HepG2 (cell line): ENCODE data around the gene ARID1A. TPM values are rescaled to one million over a fixed set of nuclear protein-coding genes. Genes with fewer than 3 reads are reported as not detected.
A peak's percentile ranks its signal among the peaks of the same experiment; 100 is the strongest.
"Not testable (repeated sequence)": the region's sequence is repeated elsewhere in the genome, so short reads cannot be mapped to it uniquely, and the experiment has no call there.

ENCODE experiments used
- ATAC-seq: fragments of 200-7000 bp; cut with Tn5 transposase; 3 replicates; pipeline ENCODE4 v1.9.1; 2020; ENCODE audit warnings: mild to moderate bottlenecking, moderate library complexity
- BruUV-seq: library from RNA; stranded (reverse); fragments of 400-500 nt; replicated peaks from 2 replicates; lab custom pipeline; 2021; lab: Mats Ljungman, UMichigan
- CTCF ChIA-PET: fragments of 300-600 bp; formaldehyde crosslinking; extraction: SDS; loops from one replicate; lab custom pipeline; 2021; ENCODE audit warnings: low total read pairs, inconsistent platforms, low intra/inter-chr PET ratio; lab: Yijun Ruan, JAX
- POLR2A ChIA-PET: fragments of 350-600 bp; sonication (Branson Sonifier 250); formaldehyde crosslinking; loops from one replicate; lab custom pipeline; 2020; ENCODE audit warnings: antibody characterized with exemption, inconsistent platforms; lab: Yijun Ruan, JAX
- DNase-seq: peaks from one replicate; pipeline ENCODE4 v3.0.0-alpha.2; 2015; ENCODE audit warnings: low spot score
- FAIRE-seq: peaks from 3 replicates; lab custom pipeline; 2011; peaks lifted over from hg19 to GRCh38; lab: Jason Lieb, UNC
- H2AFZ ChIP-seq: one replicate; pipeline ENCODE4 v1.6.1; 2011; ENCODE audit warnings: low read length, inconsistent platforms
- H3K27ac ChIP-seq: fragments of 300-600 bp; 3 replicates; pipeline ENCODE4 v1.8.0; 2011; ENCODE audit warnings: mixed run types, mild to moderate bottlenecking, mixed read lengths, low read length, inconsistent platforms; ENCODE audit not compliant: insufficient read depth; ENCODE audit errors: extremely low read length
- H3K27me3 ChIP-seq, 2 experiments: fragments of 200-600 bp in 1 of 2; 2 replicates in 1 of 2; 3 replicates in 1 of 2; pipeline versions ENCODE4 v1.6.0 to v1.8.0; 2011; ENCODE audit warnings: low read length in 2 of 2, mild to moderate bottlenecking in 2 of 2, moderate library complexity in 2 of 2, inconsistent platforms in 1 of 2; ENCODE audit not compliant: insufficient read depth in 2 of 2, control insufficient read depth in 1 of 2
- H3K36me3 ChIP-seq, 2 experiments: fragments of 200-600 bp in 1 of 2; replicated peaks in 1 of 2; 2 replicates in 1 of 2; 3 replicates in 1 of 2; pipeline versions ENCODE4 v1.5.1 to v1.8.0; 2011; ENCODE audit warnings: low read length in 2 of 2, inconsistent platforms in 1 of 2; ENCODE audit not compliant: insufficient read depth in 2 of 2, control insufficient read depth in 1 of 2
- H3K4me1 ChIP-seq: 2 replicates; pipeline ENCODE4 v1.5.1; 2012; ENCODE audit warnings: low read length, inconsistent platforms; ENCODE audit not compliant: insufficient read depth
- H3K4me2 ChIP-seq: 2 replicates; pipeline ENCODE4 v1.6.0; 2011; ENCODE audit warnings: low read depth, low read length, inconsistent platforms
- H3K4me3 ChIP-seq, 3 experiments: fragments of 200-600 bp in 1 of 3; sonication (generic), shearing (Covaris generic) in 1 of 3; replicated peaks in 1 of 3; 2 replicates each; pipeline ENCODE4 v1.5.1; 2011 to 2016; ENCODE audit warnings: low read length in 3 of 3, inconsistent platforms in 2 of 3, low read depth in 2 of 3, mild to moderate bottlenecking in 2 of 3, control low read depth in 1 of 3, mixed read lengths in 1 of 3; ENCODE audit not compliant: insufficient read depth in 1 of 3
- H3K79me2 ChIP-seq: one replicate; pipeline ENCODE4 v1.6.1; 2011; ENCODE audit warnings: low read length, inconsistent platforms; ENCODE audit not compliant: insufficient read depth
- H3K9ac ChIP-seq: 2 replicates; pipeline ENCODE4 v1.6.0; 2011; ENCODE audit warnings: mild to moderate bottlenecking, low read depth, low read length, inconsistent platforms; ENCODE audit not compliant: insufficient read depth
- H3K9me3 ChIP-seq: 2 replicates; pipeline ENCODE4 v1.5.1; 2012; ENCODE audit warnings: mild to moderate bottlenecking, low read length
- H4K20me1 ChIP-seq: 2 replicates; pipeline ENCODE4 v1.6.0; 2011; ENCODE audit warnings: inconsistent platforms, mild to moderate bottlenecking, low read length, moderate library complexity; ENCODE audit not compliant: insufficient read depth
- FOSL2 ChIP-seq: sonication (generic); formaldehyde crosslinking; IDR thresholded peaks from 2 replicates; pipeline ENCODE4 v1.4.0; 2020; ENCODE audit warnings: missing genetic modification reagents
- GATAD1 ChIP-seq: IDR thresholded peaks from 2 replicates; pipeline ENCODE4 v1.6.1; 2016; ENCODE audit warnings: missing genetic modification reagents, missing compliant biosample characterization
- ZFP36L2 ChIP-seq: sonication (generic); formaldehyde crosslinking; IDR thresholded peaks from 2 replicates; pipeline ENCODE4 v1.4.0; 2020; ENCODE audit warnings: missing genetic modification reagents
- ZNF629 ChIP-seq: sonication (generic); formaldehyde crosslinking; conservative IDR thresholded peaks from 2 replicates; pipeline ENCODE4 v1.5.0; 2020; ENCODE audit warnings: missing genetic modification reagents
- WGBS: methylation state at CpG from one replicate; pipeline ENCODE4 v1.1.6; 2017; ENCODE audit warnings: low lambda C conversion rate; 5-methylcytosine and 5-hydroxymethylcytosine counted together
- in situ Hi-C: cut with HindIII; loops from 2 replicates; pipeline ENCODE4 v1.10.0; 2017; ENCODE audit warnings: low pct_unique_long_range_greater_than_20kb; ENCODE audit not compliant: extremely low pct_ligation_motif_present
- intact Hi-C: fragments of 100-400 bp; cut with micrococcal nuclease; formaldehyde crosslinking; loops from one replicate; pipeline ENCODE4 v1.10.0; 2022; ENCODE audit not compliant: unreplicated experiment
- polyA plus RNA-seq, 8 experiments: library from polyadenylated mRNA; depleted of rRNA in 3 of 8; stranded (reverse) in 7 of 8; unstranded in 1 of 8; fragments of >200 nt; fragmentation: Illumina TruSeq in 4 of 8; extraction: Trizol in 4 of 8; gene quantifications; 2 replicates each; pipeline versions ENCODE4 v1.2.1 to v1.2.3, GENCODE V29; 2011 to 2016; ENCODE audit warnings: low read depth in 4 of 8, missing spikeins in 1 of 8, mixed read lengths in 1 of 8; ENCODE audit not compliant: insufficient read depth in 1 of 8
- total RNA-seq, 5 experiments: library from RNA; depleted of rRNA; stranded (reverse); fragments of >200 nt; fragmentation: Illumina TruSeq; extraction: Trizol; gene quantifications; 2 replicates each; pipeline ENCODE4 v1.2.3, GENCODE V29; 2016; ENCODE audit warnings: low read depth in 1 of 5
- TF ChIP-seq, protein P1 (sequence below): sonication (generic); formaldehyde crosslinking; IDR thresholded peaks from 2 replicates; pipeline ENCODE4 v1.5.1; 2020; ENCODE audit warnings: missing genetic modification reagents, mild to moderate bottlenecking, borderline replicate concordance

Gene ARID1A
- total and polyA plus RNA-seq, 2 of the 13 experiments (the other 11 are each of a cell fraction or from before 2014, with no cell fraction given) = 11.9 to 15.9 TPM

DNA sequence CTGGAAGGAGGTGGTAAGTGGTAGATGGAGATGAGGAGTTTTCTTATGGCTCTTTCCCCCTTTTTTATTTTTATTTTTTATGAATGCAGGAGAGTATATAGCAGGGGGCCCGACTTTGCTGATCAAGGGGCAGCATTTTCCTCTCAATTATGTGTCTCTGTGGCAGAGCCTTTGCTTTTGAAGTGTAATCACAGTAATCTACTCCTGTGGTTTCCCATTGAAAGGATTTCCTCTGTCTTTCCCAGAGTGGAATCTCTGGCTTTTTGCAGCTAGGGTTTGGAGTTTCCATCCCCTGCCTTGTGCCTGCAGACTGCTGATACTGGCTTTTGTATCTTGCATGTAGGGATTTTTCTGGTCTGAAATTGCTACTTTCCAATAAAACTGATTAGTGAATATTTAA, 29.1 kb downstream of the ARID1A start:
- Histone ChIP-seq H3K9me3 (no peaks in the 10 kb centered on the region), H3K79me2 (peaks cover 88% of the 10 kb centered on the region), H3K27ac (no peak overlapping the region), H3K36me3 (peaks cover 4 to 12% of the 10 kb centered on the region in 2 experiments), H4K20me1 (peaks cover 50% of the 10 kb centered on the region), H3K9ac (no peak overlapping the region), H3K4me1 (peaks cover 70% of the 10 kb centered on the region), H2AFZ (no peak overlapping the region), H3K4me2 (no peak overlapping the region), H3K27me3 (no peaks in the 10 kb centered on the region), H3K4me3 (no peak overlapping the region)
- no TSS peak for BruUV-seq
- FAIRE-seq (no peak), DNase-seq (no peak), ATAC-seq (no peak)
- WGBS = 75% methylated on average over 1 of the region's 1 CpG
- intact Hi-C loops (no loop called here), in situ Hi-C loops (no loop called here)
- TF ChIP-seq GATAD1 (CRISPR knock-in tag) (no peak), ZFP36L2 (no peak)
- TF ChIP-seq, protein P1, sequence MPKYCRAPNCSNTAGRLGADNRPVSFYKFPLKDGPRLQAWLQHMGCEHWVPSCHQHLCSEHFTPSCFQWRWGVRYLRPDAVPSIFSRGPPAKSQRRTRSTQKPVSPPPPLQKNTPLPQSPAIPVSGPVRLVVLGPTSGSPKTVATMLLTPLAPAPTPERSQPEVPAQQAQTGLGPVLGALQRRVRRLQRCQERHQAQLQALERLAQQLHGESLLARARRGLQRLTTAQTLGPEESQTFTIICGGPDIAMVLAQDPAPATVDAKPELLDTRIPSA = no peak
- POLR2A ChIA-PET = interaction anchor here (2.1 to 2.3 kb wide), 2 partner anchors 32 to 63 kb away, joined by 8 to 15 read pairs; partner anchors contain the start of gene PIGV
- CTCF ChIA-PET = no interaction called here

DNA sequence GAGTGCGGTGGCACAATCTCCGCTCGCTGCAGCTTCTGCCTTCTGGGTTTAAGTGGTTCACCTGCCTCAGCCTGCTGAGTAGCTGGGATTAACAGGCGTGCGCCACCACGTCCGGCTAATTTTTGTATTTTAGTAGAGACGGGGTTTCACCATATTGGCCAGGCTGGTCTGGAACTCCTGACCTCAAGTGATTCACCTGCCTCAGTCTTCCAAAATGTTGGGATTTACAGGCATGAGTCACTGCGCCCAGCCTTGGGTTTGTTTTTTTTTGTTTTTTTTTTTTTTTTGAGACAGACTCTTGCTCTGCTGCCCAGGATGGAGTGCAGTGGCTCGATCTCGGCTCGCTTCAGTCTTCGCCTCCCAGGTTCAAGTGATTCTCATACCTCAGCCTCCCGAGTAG, 30.1 kb downstream of the ARID1A start:
- Histone ChIP-seq H4K20me1 (peaks cover 50% of the 10 kb centered on the region), H3K4me1 (peaks cover 62% of the 10 kb centered on the region), H3K36me3 (peaks cover 7 to 20% of the 10 kb centered on the region in 2 experiments), H3K79me2 (peaks cover 79% of the 10 kb centered on the region)
- H3K4me3 ChIP-seq, DNase-seq, in situ Hi-C loops, H3K27me3 ChIP-seq, POLR2A ChIA-PET, CTCF ChIA-PET, H3K27ac ChIP-seq, intact Hi-C loops, H3K9ac ChIP-seq, H3K4me2 ChIP-seq, H2AFZ ChIP-seq, BruUV-seq, ATAC-seq, H3K9me3 ChIP-seq, FAIRE-seq: not testable (repeated sequence)
- WGBS = 96% methylated on average over 14 of the region's 14 CpGs
- TF ChIP-seq FOSL2 (CRISPR knock-in tag) (0 out of 2 replicates have a peak, but pooled peaks have one; percentile 33), ZNF629 (CRISPR knock-in tag) (peak; percentile 45; the same call in 1 of the 2 replicates)
